GM18868 (cell line): Measurements from ENCODE around the gene BPIFB4.
"Not testable (repeated sequence)": the region's sequence is repeated elsewhere in the genome, so short reads cannot be mapped to it uniquely, and the experiment has no call there.

ENCODE experiments used
- ATAC-seq: cut with Tn5 transposase; IDR thresholded peaks from one replicate; pipeline ENCODE4 v1.9.1; 2021; ENCODE audit warnings: mild to moderate bottlenecking, moderate library complexity; ENCODE audit not compliant: unreplicated experiment

The BPIFB4 gene

GRCh38 chr20:33112547-33113386, 33.3 kb downstream of the BPIFB4 start:
- ATAC-seq = no peak

GRCh38 chr20:33113387-33113908, 34.0 kb downstream of the BPIFB4 start:
- no peak for ATAC-seq

- ATAC-seq = not testable (repeated sequence)
Observed at GRCh38 chr20:33115501-33115900, 36.1 kb downstream of the BPIFB4 start.

- ATAC-seq = peak; percentile 72
Observed at GRCh38 chr20:33119725-33120720, 40.6 kb downstream of the BPIFB4 start.

- ATAC-seq = no peak
Observed at GRCh38 chr20:33120934-33121333, 41.5 kb downstream of the BPIFB4 start.

GRCh38 chr20:33122297-33122696, 42.9 kb downstream of the BPIFB4 start:
- not testable (repeated sequence) for ATAC-seq

- no peak for ATAC-seq
Observed at GRCh38 chr20:33124261-33124660, 44.8 kb downstream of the BPIFB4 start.

- no peak for ATAC-seq
Observed at GRCh38 chr20:33124994-33125393, 45.6 kb downstream of the BPIFB4 start.

- ATAC-seq = no peak
Observed at GRCh38 chr20:33125983-33126382, 46.5 kb downstream of the BPIFB4 start.

GRCh38 chr20:33127422-33128097, 48.1 kb downstream of the BPIFB4 start:
- ATAC-seq = no peak

GRCh38 chr20:33130568-33131061, 51.2 kb downstream of the BPIFB4 start:
- no peak for ATAC-seq

- ATAC-seq = no peak
Observed at GRCh38 chr20:33131949-33132473, 52.6 kb downstream of the BPIFB4 start.

- ATAC-seq = no peak
Observed at GRCh38 chr20:33132513-33133372, 53.3 kb downstream of the BPIFB4 start.

- no peak for ATAC-seq
Observed at GRCh38 chr20:33133373-33133941, 54.0 kb downstream of the BPIFB4 start.

- ATAC-seq = no peak
Observed at GRCh38 chr20:33137195-33137594, 57.8 kb downstream of the BPIFB4 start.

GRCh38 chr20:33139467-33139866, 60.0 kb downstream of the BPIFB4 start:
- no peak for ATAC-seq

GRCh38 chr20:33145521-33145920, 66.1 kb downstream of the BPIFB4 start:
- no peak for ATAC-seq

- ATAC-seq = no peak
Observed at GRCh38 chr20:33147299-33147698, 67.9 kb downstream of the BPIFB4 start.

GRCh38 chr20:33148040-33148439, 68.6 kb downstream of the BPIFB4 start:
- ATAC-seq = no peak
